Endodermal cell (in vitro differentiated cells): ENCODE data around the gene HPCAL1. TPM values are rescaled to one million over a fixed set of nuclear protein-coding genes. Genes with fewer than 3 reads are reported as not detected.

Experiments
- DNase-seq: peaks from one replicate; pipeline ENCODE4 v3.0.0-alpha.2; 2017
- H3K27ac ChIP-seq: 2 replicates; pipeline ENCODE4 v1.5.1; 2013; ENCODE audit warnings: mild to moderate bottlenecking, low read depth, low read length, moderate library complexity
- H3K27me3 ChIP-seq: 2 replicates; pipeline ENCODE4 v1.6.1; 2013; ENCODE audit warnings: mild to moderate bottlenecking, low read length, moderate library complexity; ENCODE audit not compliant: insufficient read depth, control insufficient read depth, poor library complexity, severe bottlenecking
- H3K36me3 ChIP-seq: 2 replicates; pipeline ENCODE4 v1.7.0; 2013; ENCODE audit warnings: mild to moderate bottlenecking, low read length, moderate library complexity; ENCODE audit not compliant: control insufficient read depth, insufficient read depth
- H3K4me1 ChIP-seq: one replicate; pipeline ENCODE4 v1.7.0; 2013; ENCODE audit warnings: low read length; ENCODE audit not compliant: control insufficient read depth, insufficient read depth
- H3K4me3 ChIP-seq: 2 replicates; pipeline ENCODE4 v1.5.1; 2013; ENCODE audit warnings: mild to moderate bottlenecking, low read length, moderate library complexity
- H3K9ac ChIP-seq: 2 replicates; pipeline ENCODE4 v1.6.1; 2013; ENCODE audit warnings: mild to moderate bottlenecking, low read length, moderate library complexity; ENCODE audit not compliant: poor library complexity, severe bottlenecking; ENCODE audit errors: extremely low read depth
- H3K9me3 ChIP-seq: 2 replicates; pipeline ENCODE4 v1.6.1; 2013; ENCODE audit warnings: mild to moderate bottlenecking, low read length, moderate library complexity; ENCODE audit not compliant: control insufficient read depth
- H3K27ac Mint-ChIP-seq: 2 replicates; pipeline ENCODE4 v1.8.0; 2020; ENCODE audit warnings: mixed read lengths
- H3K27me3 Mint-ChIP-seq: 2 replicates; pipeline ENCODE4 v1.8.0; 2021; ENCODE audit warnings: mild to moderate bottlenecking, mixed read lengths; ENCODE audit not compliant: insufficient read depth
- H3K36me3 Mint-ChIP-seq: 2 replicates; pipeline ENCODE4 v1.8.0; 2020; ENCODE audit warnings: low read depth, mixed read lengths
- H3K4me1 Mint-ChIP-seq: 2 replicates; pipeline ENCODE4 v1.8.0; 2020; ENCODE audit warnings: mixed read lengths
- H3K4me3 Mint-ChIP-seq: 2 replicates; pipeline ENCODE4 v1.8.0; 2020; ENCODE audit warnings: mild to moderate bottlenecking, moderate library complexity, mixed read lengths
- H3K9me3 Mint-ChIP-seq: 2 replicates; pipeline ENCODE4 v1.8.0; 2020; ENCODE audit warnings: mild to moderate bottlenecking, mixed read lengths
- WGBS, 2 experiments: methylation state at CpG; one replicate each; pipeline versions ENCODE4 v1.1.5 to v1.1.7; 2013; ENCODE audit warnings: missing lambda C conversion rate in 2 of 2, mixed read lengths in 1 of 2; ENCODE audit not compliant: insufficient coverage in 1 of 2, insufficient read length in 1 of 2; 5-methylcytosine and 5-hydroxymethylcytosine counted together
- total RNA-seq, 2 donors: library from RNA; stranded (reverse); fragmentation: NEBNext Ultra II Directional in 1 of 2; extraction: Animal tissue kit (Norgen Biotek cat#: 25700) in 1 of 2; gene quantifications; 2 replicates in 1 of 2; 3 replicates in 1 of 2; pipeline ENCODE4 v1.2.1, GENCODE V29; 2021
- TF ChIP-seq, protein P1 (sequence below): fragments of 200-600 bp; sonication (generic); conservative IDR thresholded peaks from 2 replicates; pipeline ENCODE4 v1.5.0; 2021; ENCODE audit warnings: antibody characterized with exemption, mild to moderate bottlenecking

The HPCAL1 gene
- total RNA-seq, 2 donors from 2014 or later, result 6.8 to 8.1 TPM

DNA sequence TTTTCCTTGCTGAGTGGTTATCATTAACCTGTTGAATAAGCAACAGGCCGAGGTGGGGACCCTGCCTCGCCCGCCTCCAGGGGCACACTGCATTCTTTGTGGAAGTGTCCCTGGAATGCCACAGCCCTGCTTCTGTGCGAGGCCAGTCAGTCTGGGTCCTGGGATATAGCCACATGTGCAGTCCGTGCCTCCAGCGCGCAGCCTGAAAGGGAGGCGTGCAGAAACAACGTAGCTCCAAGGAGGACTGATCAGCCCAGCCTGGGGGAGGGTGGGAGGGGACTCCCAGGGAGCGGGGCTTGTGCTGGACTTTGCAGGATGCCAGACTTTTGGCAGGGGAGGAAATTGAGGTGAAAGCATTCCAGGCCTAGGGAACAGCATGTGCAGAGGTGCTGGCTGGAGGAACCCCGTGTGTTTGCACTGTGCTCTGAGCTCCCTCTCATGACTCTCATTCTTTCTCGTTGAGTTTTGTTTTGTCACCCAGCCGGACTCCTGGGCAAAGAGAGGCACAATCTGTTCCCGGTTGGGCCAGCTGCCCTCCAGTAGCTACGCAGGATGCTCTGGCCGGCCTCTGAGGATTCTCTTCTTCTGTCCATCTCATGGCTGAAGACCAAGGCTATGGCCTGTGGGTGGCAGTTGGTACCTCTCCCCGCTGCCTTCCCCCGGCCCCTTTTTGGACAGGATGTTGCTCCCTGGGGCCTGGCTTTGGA is 39.7 kb downstream of the HPCAL1 start:
- H3K4me1 Mint-ChIP-seq, result peaks cover 5% of the 10 kb centered on the region
- no peak for DNase-seq
- TF ChIP-seq, protein P1, sequence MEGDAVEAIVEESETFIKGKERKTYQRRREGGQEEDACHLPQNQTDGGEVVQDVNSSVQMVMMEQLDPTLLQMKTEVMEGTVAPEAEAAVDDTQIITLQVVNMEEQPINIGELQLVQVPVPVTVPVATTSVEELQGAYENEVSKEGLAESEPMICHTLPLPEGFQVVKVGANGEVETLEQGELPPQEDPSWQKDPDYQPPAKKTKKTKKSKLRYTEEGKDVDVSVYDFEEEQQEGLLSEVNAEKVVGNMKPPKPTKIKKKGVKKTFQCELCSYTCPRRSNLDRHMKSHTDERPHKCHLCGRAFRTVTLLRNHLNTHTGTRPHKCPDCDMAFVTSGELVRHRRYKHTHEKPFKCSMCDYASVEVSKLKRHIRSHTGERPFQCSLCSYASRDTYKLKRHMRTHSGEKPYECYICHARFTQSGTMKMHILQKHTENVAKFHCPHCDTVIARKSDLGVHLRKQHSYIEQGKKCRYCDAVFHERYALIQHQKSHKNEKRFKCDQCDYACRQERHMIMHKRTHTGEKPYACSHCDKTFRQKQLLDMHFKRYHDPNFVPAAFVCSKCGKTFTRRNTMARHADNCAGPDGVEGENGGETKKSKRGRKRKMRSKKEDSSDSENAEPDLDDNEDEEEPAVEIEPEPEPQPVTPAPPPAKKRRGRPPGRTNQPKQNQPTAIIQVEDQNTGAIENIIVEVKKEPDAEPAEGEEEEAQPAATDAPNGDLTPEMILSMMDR, result no peak

DNA sequence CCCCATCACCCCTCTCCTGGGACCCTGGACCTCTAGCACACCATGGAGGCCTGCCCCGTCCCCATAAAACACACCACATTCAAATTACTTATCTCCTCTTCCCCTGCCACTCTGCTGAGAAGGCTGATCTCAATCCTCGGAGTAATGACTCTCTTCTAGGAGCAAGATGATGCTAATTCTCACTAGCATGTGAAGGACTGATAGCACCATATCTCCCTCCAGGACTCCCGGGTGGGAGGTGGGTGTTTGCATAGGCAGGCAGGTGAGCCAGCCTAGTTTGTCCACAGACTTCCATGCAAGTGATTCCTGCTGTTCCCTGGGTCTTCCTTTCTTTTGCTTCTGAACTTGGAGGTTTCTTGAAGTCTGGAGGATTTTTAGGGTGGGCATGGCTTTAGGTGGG is 40.5 kb downstream of the HPCAL1 start:
- H3K9me3 Mint-ChIP-seq, result no peaks in the 10 kb centered on the region

More for the DNA sequence above, 39.7 kb downstream of the HPCAL1 start:
- Histone ChIP-seq H3K36me3 (no peaks in the 10 kb centered on the region), H3K9me3 (no peaks in the 10 kb centered on the region), H3K4me1 (no peaks in the 10 kb centered on the region), H3K27me3 (no peaks in the 10 kb centered on the region), H3K9ac (no peak overlapping the region), H3K27ac (no peak overlapping the region), H3K4me3 (no peak overlapping the region)
- Mint-ChIP-seq H3K9me3 (no peaks in the 10 kb centered on the region), H3K36me3 (no peaks in the 10 kb centered on the region), H3K4me3 (no peak overlapping the region), H3K27ac (no peak overlapping the region), H3K27me3 (peaks cover 2% of the 10 kb centered on the region)
- 89 to 93% methylated on average over 7 to 18 of the region's 18 CpGs for WGBS, 2 experiments

DNA sequence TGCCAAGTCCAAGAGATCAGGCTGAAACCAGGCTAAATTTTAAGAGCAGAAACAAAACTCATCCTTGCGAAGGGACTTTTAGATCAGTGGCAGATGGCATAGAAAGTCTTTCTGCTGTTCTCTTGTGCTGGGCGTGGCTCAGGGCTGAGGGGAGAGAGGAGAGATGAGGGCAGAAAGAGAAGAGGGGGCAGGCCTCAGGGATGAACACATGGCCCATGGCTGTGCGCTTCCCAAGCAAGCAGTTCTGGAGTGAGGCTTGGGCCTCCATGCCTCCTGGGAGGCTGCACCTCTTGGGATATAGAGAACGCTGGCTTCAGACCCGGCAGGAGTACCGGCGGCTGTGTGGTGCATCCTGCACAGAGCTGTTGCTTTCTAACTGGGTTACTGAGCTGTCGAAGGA is 41.0 kb downstream of the HPCAL1 start:
- peaks cover 2% of the 10 kb centered on the region for H3K27me3 Mint-ChIP-seq

More for the DNA sequence above, 40.5 kb downstream of the HPCAL1 start:
- Mint-ChIP-seq H3K36me3 (no peaks in the 10 kb centered on the region), H3K27me3 (peaks cover 2% of the 10 kb centered on the region), H3K4me1 (no peaks in the 10 kb centered on the region), H3K27ac (no peak overlapping the region), H3K4me3 (no peak overlapping the region)
- DNase-seq, result no peak
- no peaks in the 10 kb centered on the region for H3K27me3 ChIP-seq
- no peak overlapping the region for H3K9ac ChIP-seq
- no peaks in the 10 kb centered on the region for H3K4me1 ChIP-seq
- TF ChIP-seq, protein P1, result no peak
- peak overlapping the region; percentile 44 for H3K27ac ChIP-seq
- H3K4me3 ChIP-seq, result no peak overlapping the region
- WGBS, 2 experiments, result 96 to 100% methylated on average over 2 to 3 of the region's 3 CpGs
- H3K9me3 ChIP-seq, result no peaks in the 10 kb centered on the region
- no peaks in the 10 kb centered on the region for H3K36me3 ChIP-seq

More for the DNA sequence above, 41.0 kb downstream of the HPCAL1 start:
- 93 to 97% methylated on average over 3 to 8 of the region's 8 CpGs for WGBS, 2 experiments
- Histone ChIP-seq H3K4me1 (no peaks in the 10 kb centered on the region), H3K36me3 (no peaks in the 10 kb centered on the region), H3K27me3 (no peaks in the 10 kb centered on the region), H3K9me3 (no peaks in the 10 kb centered on the region), H3K9ac (no peak overlapping the region), H3K27ac (peak overlapping the region; percentile 44), H3K4me3 (no peak overlapping the region)
- no peaks in the 10 kb centered on the region for H3K9me3 Mint-ChIP-seq
- DNase-seq, result no peak
- H3K4me1 Mint-ChIP-seq, result no peaks in the 10 kb centered on the region
- H3K4me3 Mint-ChIP-seq, result no peak overlapping the region
- H3K27ac Mint-ChIP-seq, result no peak overlapping the region
- TF ChIP-seq, protein P1, result no peak
- no peaks in the 10 kb centered on the region for H3K36me3 Mint-ChIP-seq
